Measurements from ENCODE around the gene WBP1L. TPM values are rescaled to one million over a fixed set of nuclear protein-coding genes. Genes with fewer than 3 reads are reported as not detected.

The WBP1L gene
- total and polyA plus RNA-seq, 2 of the 13 experiments (the other 11 are each of a cell fraction or from before 2014, with no cell fraction given), result 8.3 to 12.3 TPM

- Histone ChIP-seq H3K27me3 (ENCODE audit: control insufficient read depth in 1 of 2, insufficient read depth in 2 of 2, low read length in 2 of 2) (no peaks in the 10 kb centered on the region; a peak in 1 of 5 replicates), H3K79me2 (ENCODE audit: insufficient read depth, low read length) (no peaks in the 10 kb centered on the region), H3K36me3 (replicated peaks in 1 of 2; ENCODE audit: control insufficient read depth in 1 of 2, insufficient read depth in 2 of 2, low read length in 2 of 2) (0 out of 5 replicates have a peak, but pooled peaks cover 0 to 1% of the 10 kb centered on the region in 2 experiments), H2AFZ (ENCODE audit: low read length) (no peak overlapping the region), H4K20me1 (ENCODE audit: insufficient read depth, low read length) (no peaks in the 10 kb centered on the region), H3K4me3 (replicated peaks in 1 of 3; ENCODE audit: insufficient read depth in 1 of 3, low read depth in 2 of 3, low read length in 3 of 3) (no peak overlapping the region), H3K27ac (ENCODE audit: extremely low read length, insufficient read depth, low read length) (no peak overlapping the region), H3K4me1 (ENCODE audit: insufficient read depth, low read length) (peaks cover 55% of the 10 kb centered on the region), H3K9ac (ENCODE audit: insufficient read depth, low read depth, low read length) (no peak overlapping the region), H3K4me2 (ENCODE audit: low read depth, low read length) (no peak overlapping the region), H3K9me3 (ENCODE audit: low read length) (no peaks in the 10 kb centered on the region)
- WGBS (ENCODE audit: low lambda C conversion rate), result 94% methylated on average over 10 of the region's 10 CpGs
- intact Hi-C loops (cut with micrococcal nuclease; ENCODE audit: unreplicated experiment) (loop anchor here (5.0 kb wide), 1 partner anchor 38 kb away; the partner anchor contains the start of gene WBP1L), in situ Hi-C loops (cut with HindIII; ENCODE audit: extremely low pct_ligation_motif_present, low pct_unique_long_range_greater_than_20kb) (no loop called here)
- ChIA-PET CTCF (ENCODE audit: low intra/inter-chr PET ratio, low total read pairs) (no interaction called here), POLR2A (no interaction called here)
- no TSS peak for BruUV-seq (replicated peaks)
- TF ChIP-seq TEAD3 (CRISPR knock-in tag; optimal IDR thresholded peaks at IDR 0.05; ENCODE audit: borderline replicate concordance) (no peak), POGZ (CRISPR knock-in tag; IDR thresholded peaks at IDR 0.05) (no peak), MEIS2 (CRISPR knock-in tag; IDR thresholded peaks at IDR 0.05) (no peak)
- FAIRE-seq, result no peak
- no peak for ATAC-seq
- DNase-seq (ENCODE audit: low spot score), result no peak
These were observed 36.2 kb downstream of the WBP1L start for GRCh38 chr10:102779680-102780526.

DNA sequence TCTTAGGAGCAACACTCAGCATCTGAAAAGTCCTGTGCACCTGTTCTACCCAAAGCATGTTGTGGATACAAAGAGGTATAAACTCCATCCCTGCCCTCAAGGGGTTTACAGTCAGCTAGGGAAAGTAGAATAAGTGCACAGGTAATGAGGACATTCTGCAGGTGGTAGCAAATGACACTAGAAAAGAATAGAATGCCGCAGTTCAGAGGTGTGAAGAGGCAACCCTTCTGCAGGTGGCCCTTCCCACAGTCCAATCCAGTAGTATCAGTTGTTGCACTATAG lies 36.7 kb downstream of the WBP1L start:
- intact Hi-C loops (cut with micrococcal nuclease; ENCODE audit: unreplicated experiment) (no loop called here), in situ Hi-C loops (cut with HindIII; ENCODE audit: extremely low pct_ligation_motif_present, low pct_unique_long_range_greater_than_20kb) (no loop called here)
- ChIA-PET POLR2A (no interaction called here), CTCF (ENCODE audit: low intra/inter-chr PET ratio, low total read pairs) (no interaction called here)
- ATAC-seq (no peak), FAIRE-seq (no peak), DNase-seq (ENCODE audit: low spot score) (no peak)
- TF ChIP-seq AGO1 (IDR thresholded peaks at IDR 0.05; ENCODE audit: low read depth, low read length, poor library complexity, severe bottlenecking) (no peak), ZNF615 (CRISPR knock-in tag; IDR thresholded peaks at IDR 0.05; ENCODE audit: borderline replicate concordance) (no peak), NPAS2 (CRISPR knock-in tag; IDR thresholded peaks at IDR 0.05; ENCODE audit: borderline replicate concordance) (no peak), RELA (CRISPR knock-in tag; IDR thresholded peaks at IDR 0.05) (no peak), POLR2AphosphoS2 (IDR thresholded peaks at IDR 0.05; ENCODE audit: low read depth, low read length) (no peak), E2F1 (CRISPR knock-in tag; IDR thresholded peaks at IDR 0.05) (no peak)
- TF ChIP-seq, protein P1, sequence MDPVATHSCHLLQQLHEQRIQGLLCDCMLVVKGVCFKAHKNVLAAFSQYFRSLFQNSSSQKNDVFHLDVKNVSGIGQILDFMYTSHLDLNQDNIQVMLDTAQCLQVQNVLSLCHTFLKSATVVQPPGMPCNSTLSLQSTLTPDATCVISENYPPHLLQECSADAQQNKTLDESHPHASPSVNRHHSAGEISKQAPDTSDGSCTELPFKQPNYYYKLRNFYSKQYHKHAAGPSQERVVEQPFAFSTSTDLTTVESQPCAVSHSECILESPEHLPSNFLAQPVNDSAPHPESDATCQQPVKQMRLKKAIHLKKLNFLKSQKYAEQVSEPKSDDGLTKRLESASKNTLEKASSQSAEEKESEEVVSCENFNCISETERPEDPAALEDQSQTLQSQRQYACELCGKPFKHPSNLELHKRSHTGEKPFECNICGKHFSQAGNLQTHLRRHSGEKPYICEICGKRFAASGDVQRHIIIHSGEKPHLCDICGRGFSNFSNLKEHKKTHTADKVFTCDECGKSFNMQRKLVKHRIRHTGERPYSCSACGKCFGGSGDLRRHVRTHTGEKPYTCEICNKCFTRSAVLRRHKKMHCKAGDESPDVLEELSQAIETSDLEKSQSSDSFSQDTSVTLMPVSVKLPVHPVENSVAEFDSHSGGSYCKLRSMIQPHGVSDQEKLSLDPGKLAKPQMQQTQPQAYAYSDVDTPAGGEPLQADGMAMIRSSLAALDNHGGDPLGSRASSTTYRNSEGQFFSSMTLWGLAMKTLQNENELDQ (CRISPR knock-in tag; IDR thresholded peaks at IDR 0.05; ENCODE audit: borderline replicate concordance), result no peak
- Histone ChIP-seq H3K9ac (ENCODE audit: insufficient read depth, low read depth, low read length) (no peak overlapping the region), H3K9me3 (ENCODE audit: low read length) (no peaks in the 10 kb centered on the region), H3K4me1 (ENCODE audit: insufficient read depth, low read length) (peaks cover 49% of the 10 kb centered on the region), H3K36me3 (replicated peaks in 1 of 2; ENCODE audit: control insufficient read depth in 1 of 2, insufficient read depth in 2 of 2, low read length in 2 of 2) (0 out of 5 replicates have a peak, but pooled peaks cover 0 to 1% of the 10 kb centered on the region in 2 experiments), H3K79me2 (ENCODE audit: insufficient read depth, low read length) (no peaks in the 10 kb centered on the region), H3K4me2 (ENCODE audit: low read depth, low read length) (no peak overlapping the region), H2AFZ (ENCODE audit: low read length) (no peak overlapping the region), H3K27ac (ENCODE audit: extremely low read length, insufficient read depth, low read length) (no peak overlapping the region), H4K20me1 (ENCODE audit: insufficient read depth, low read length) (no peaks in the 10 kb centered on the region), H3K4me3 (replicated peaks in 1 of 3; ENCODE audit: insufficient read depth in 1 of 3, low read depth in 2 of 3, low read length in 3 of 3) (no peak overlapping the region), H3K27me3 (ENCODE audit: control insufficient read depth in 1 of 2, insufficient read depth in 2 of 2, low read length in 2 of 2) (no peaks in the 10 kb centered on the region; a peak in 1 of 5 replicates)
- no TSS peak for BruUV-seq (replicated peaks)
- WGBS (ENCODE audit: low lambda C conversion rate), result 94% methylated on average over 1 of the region's 1 CpG
